HL-60/S4 treated with phorbol 12-myristate 13-acetate at 8.2 ng/mL for 4 days and 3 days (cell line): ENCODE measurements around the gene KLHL40.

Experiments
- in situ Hi-C: fragments of 300-500 bp; cut with MboI; formaldehyde crosslinking; loops from 2 replicates; pipeline ENCODE4 v1.15.0; 2022; ENCODE audit warnings: low sequenced_read_pairs

The KLHL40 gene, protein sequence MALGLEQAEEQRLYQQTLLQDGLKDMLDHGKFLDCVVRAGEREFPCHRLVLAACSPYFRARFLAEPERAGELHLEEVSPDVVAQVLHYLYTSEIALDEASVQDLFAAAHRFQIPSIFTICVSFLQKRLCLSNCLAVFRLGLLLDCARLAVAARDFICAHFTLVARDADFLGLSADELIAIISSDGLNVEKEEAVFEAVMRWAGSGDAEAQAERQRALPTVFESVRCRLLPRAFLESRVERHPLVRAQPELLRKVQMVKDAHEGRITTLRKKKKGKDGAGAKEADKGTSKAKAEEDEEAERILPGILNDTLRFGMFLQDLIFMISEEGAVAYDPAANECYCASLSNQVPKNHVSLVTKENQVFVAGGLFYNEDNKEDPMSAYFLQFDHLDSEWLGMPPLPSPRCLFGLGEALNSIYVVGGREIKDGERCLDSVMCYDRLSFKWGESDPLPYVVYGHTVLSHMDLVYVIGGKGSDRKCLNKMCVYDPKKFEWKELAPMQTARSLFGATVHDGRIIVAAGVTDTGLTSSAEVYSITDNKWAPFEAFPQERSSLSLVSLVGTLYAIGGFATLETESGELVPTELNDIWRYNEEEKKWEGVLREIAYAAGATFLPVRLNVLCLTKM

DNA sequence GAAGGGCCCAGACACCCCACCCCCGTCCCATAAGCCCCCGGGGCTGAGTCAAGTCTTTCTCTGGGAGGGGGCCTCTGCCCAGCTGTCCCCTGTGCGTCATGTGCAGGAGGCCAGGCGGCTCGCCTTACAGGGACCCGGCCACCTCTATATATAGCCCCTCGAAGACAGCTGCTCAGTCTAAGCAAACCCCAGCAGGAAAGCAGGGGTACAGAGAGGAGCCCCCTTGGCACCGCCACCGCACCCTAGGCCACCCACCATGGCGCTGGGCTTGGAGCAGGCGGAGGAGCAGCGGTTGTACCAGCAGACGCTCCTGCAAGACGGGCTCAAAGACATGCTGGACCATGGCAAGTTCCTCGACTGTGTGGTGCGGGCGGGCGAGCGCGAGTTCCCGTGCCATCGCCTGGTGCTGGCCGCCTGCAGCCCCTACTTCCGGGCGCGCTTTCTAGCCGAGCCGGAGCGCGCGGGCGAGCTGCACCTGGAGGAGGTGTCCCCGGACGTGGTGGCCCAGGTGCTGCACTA is at the start of gene KLHL40:
Gene KLHL40 (plus strand): TSS at position 175 of the 519 bp plus-strand sequence. CDS start 82 bp downstream, at position 257.
- in situ Hi-C loops = no loop called here

DNA sequence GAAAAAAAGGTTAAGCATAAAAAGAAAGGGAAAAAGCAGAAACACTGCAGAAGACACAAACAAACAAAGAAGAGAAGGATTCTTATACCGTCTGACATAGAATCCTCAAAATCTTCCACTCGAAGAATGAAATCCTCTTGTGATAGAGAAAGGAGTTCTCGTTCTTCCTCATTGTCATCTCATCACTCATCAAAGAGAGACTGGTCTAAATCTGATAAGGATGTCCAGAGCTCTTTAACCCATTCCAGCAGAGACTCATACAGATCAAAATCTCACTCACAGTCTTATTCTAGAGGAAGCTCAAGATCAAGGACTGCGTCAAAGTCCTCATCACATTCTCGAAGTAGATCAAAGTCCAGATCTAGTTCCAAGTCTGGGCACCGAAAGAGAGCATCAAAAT is 48.3 kb upstream of the KLHL40 start:
- in situ Hi-C loops = no loop called here

DNA sequence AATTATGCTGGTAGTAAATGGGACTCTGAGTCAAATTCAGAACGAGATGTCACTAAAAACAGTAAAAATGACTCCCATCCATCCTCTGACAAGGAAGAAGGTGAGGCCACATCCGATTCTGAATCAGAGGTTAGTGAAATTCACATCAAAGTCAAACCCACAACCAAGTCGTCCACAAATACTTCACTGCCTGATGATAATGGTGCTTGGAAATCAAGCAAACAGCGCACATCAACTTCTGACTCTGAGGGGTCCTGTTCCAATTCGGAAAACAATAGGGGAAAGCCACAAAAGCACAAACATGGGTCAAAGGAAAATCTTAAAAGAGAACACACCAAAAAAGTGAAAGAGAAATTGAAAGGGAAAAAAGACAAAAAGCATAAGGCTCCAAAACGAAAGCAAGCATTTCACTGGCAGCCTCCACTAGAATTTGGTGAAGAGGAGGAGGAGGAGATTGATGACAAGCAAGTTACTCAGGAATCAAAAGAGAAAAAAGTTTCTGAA is 46.9 kb upstream of the KLHL40 start:
- in situ Hi-C loops = no loop called here

DNA sequence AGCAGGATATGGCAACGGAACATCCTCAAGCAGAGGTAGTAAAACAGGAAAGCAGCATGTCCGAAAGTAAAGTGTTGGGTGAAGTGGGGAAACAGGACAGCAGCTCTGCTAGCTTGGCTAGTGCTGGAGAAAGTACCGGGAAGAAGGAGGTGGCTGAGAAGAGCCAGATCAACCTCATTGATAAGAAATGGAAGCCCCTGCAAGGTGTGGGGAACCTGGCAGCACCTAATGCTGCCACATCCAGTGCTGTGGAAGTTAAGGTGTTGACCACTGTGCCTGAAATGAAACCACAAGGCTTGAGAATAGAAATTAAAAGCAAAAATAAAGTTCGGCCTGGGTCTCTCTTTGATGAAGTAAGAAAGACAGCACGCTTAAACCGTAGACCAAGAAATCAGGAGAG is 46.1 kb upstream of the KLHL40 start:
- in situ Hi-C loops = no loop called here

DNA sequence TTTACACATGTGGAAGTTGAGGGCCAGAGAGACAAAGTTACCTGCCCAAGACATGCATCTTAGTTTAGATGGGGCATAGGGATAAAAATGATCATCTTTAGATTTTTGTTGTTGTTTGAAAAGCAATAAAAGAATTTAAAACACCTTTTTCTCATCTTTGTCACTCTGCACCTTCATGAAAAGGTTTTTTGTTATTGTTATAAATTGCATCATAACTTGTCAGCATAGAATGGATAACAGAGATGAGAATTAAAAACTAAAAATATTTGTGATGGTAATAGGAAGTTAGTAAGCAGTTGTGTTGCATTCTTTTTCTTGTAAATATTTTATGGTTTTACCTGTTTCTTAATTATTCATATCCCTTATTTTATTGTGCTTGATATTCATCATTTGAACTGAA is 45.2 kb upstream of the KLHL40 start:
- in situ Hi-C loops = no loop called here

DNA sequence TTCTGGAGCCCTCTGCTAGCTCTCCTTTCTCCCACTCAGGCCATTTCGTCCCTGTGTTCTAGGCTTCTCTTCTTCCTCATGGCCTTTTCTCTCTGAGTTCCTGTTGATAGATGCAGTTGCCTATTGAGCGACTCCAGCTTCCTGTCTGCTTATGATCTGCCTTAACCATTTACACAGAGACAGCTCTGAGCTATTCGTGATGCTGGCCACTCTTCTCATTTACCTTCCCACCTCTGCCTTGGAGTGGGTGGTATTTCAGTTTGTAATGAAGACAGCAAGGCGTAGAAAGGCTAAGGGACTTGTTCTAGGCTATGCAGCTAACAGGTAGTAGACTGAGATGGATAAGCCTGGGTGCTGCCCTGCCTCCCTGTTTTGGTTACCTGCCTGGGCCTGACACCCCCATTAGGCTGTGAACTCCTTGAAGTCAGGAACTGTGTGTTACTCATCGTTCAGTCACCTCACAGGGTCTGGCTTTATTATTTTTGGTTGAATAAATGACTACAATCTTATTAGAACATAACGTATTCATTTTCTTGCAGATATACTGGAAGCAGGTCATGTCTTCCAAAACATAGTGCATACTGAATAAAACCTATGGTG is 44.5 kb upstream of the KLHL40 start:
- in situ Hi-C loops = no loop called here

DNA sequence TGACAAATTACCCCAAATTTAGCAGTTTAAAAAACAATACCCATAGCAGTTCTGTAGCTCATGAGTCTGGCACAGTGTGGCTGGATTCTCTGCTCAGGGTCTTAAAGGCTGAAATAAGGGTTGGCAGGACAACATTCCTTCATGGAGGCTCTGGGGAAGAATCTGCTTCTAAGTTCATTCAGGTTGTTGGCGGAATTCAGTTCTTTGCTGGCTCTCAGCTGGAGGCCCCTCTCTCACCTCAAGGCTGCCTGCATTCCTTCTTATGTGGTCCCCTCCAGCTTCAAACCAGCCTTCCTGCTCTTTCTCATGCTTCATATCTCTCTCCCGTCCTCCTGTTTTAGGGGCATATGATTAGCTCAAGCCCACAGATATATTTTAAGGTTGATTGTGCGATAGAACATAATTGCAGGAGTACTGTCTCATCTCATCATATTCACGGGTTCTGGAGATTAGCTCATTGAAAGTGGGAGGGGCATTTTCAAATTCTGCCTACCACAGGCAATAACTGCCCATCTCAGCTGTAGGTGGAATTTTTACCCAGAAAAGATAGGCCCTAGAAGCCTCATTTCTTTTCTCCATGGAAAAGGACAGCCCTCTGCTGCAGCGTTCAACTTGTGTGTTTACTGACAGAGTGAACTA is 37.4 kb upstream of the KLHL40 start:
- in situ Hi-C loops = no loop called here

DNA sequence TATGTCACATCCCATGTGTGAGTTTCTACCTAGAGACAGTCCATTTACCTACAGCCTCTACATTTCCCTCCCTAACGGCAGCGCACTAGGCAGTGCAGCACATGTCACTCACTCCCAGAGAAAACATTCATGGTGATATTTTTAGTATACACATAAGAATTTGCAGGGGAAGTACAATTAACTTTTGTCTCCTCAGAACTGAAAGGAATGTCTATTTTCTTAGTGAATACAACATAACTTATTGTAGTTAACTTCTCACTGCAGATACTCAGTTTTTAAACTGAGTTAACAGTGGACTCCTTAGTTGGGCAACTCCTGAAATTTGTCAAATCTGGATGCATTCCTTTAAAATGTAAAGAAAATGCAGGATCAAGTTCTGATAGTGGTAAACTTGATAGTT is 36.3 kb upstream of the KLHL40 start:
- in situ Hi-C loops = no loop called here

DNA sequence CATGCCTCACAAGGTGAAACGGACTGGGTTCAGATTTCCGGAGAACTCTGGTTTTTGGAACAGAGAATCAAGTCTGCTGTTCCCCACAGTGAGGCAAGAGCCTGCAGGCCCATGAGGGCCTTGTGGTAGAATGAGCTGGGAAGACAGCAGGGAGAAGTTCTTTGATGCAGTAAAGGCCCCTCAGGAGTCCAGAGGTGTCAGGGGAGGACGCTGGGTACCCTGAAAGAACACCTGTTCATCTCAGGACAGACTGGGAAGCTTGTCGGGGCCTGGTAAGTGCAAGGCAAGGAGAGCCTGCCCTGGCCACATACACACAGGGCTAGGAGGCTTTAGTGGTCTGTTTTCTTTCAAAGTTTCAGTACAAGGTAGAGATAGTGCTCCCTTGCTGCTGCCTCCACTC is 35.6 kb upstream of the KLHL40 start:
- in situ Hi-C loops = no loop called here

DNA sequence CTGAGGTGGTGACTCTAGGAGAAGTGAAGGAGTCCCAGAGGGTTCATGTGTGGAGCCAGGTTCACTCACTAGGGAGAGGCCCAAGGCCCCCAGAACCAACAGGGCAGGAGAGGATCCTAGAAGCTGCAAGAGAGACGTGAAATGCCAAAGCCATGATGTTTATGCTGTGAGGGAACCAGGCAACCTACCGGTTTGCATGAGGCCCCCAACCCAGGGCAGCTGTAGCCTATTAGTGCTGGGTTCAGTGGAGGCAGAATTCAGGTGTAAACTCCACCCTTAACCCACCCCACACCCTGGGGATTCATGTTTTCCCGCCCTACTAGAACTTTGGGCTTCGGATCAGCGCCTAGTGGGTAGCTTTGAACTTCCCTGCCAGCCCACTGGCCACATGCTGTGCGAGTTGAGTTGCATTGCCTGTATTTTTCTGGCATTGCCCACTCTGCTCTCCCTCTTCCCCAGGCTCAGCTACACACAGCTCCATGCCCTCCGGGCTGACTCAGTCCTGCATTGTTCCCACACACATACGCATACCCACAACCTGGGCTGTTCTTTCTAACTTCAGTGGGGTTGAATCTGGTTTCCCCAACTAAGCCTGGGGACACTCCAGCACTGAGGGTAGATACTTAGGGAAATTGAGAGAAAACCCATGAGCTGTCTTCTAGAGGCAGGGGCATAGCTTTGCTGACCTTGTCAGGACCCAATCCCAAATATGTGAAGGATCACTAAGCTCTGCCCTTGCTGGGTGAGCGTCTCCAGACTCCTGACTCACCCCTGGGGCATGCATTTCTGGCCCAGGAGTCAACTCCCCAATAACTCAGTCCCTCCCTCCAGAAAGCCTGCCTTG is 33.9 kb upstream of the KLHL40 start:
- in situ Hi-C loops = no loop called here

DNA sequence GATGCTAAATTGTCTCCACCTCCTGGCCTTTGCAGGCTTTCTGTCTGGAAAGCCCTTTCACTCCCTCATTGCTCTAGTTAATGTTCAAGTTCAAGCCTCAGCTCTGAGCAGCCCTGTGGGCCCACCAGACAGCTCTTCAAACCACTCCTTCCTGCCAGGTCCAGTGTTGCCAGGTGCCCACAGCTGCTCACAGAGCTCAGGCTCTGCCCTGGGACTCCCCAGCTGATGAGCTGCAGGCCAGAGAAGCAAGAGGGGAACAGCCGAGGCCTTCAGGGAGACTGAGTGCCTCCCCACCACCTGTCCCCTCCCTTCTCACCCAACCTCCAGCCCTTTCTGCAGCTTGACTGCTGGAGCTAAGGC is 33.1 kb upstream of the KLHL40 start:
- in situ Hi-C loops = no loop called here

DNA sequence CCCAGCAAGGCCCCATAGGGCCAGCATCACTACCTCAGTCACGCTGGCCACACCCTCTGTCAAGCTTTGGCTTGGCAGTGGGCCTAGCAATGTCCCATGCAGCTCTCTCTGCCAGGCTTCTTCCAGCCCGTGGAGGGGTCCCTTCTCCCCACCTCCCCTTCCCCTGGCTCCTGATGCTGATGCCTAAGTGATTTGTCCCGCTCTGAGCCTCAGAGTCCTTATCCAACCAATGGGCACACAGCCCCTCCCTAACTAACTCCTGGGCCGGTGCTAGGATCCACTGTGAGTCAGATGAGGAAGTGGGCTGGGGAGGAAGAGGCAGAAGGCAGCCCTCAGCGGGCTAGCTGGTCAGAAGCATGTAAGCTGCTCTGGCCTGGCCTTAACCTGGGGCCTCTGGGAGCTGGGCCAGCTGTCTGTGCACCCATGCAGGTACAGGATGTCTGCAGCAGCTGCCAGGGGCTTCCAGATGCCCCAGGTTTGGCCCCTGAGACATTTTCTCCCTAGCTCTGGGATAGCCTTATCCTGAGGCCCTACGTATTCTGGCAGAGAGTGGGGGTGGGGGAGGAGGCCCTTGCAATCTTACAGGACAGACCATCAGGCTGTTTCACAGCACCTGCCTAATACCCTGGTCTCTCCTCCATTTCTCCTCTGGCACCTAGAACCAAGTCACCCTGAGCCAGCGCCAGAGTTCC is 32.6 kb upstream of the KLHL40 start:
- in situ Hi-C loops = no loop called here

DNA sequence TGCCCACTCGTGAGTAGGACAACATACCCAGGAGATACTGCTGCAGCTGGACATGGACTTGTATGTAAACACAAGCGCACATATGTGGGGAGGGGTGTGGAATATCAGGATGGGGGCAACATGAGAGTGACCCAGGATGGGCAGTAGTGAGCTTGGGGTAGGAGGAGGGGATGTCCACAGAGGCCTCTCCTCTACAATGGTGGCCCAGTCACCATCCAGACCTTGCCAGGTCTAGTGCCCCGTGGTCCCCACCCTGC is 32.1 kb upstream of the KLHL40 start:
- in situ Hi-C loops = no loop called here

DNA sequence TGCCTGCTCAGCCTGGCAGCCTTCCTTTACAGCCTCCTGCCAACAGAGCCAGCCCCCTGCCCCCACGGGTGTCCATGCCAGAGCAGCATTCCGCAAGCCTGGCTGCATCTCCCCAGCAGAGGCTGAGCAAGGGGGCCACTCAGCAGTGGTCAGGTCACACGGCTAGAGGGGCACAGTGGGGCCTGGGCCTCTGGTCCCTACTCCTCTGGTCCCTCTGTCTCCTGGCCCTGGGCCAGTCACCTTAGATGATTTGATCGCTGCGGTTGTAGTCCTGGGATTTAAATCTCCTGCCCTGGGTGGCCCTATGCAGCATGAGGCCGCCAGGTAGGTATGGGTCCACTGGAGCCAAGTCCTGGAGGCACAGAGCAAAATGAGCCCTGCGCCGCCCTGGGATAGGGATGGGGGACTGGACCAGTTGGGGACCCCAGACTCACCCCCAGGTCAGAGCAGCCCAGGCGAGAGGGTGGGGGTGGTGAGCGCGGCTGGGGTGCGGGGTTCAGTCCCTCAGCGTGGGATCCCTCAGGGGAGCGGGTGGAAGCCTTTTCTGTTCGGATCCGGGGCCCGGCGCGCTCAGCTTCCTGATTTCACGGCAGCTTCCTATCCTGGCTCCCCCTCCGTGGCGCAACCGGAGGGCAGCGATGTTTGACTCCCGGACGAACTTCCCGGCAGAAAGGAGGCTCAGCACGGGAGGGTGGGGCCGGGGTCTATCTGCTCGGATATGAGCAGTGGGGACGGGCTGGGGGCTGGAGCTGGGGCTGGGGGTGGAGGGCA is 31.6 kb upstream of the KLHL40 start, which contains the start of gene ZBTB47:
Gene ZBTB47 (plus strand): TSS at position 138 of the 771 bp plus-strand sequence. CDS start 4,659 bp downstream, outside the sequence.
- in situ Hi-C loops = no loop called here

DNA sequence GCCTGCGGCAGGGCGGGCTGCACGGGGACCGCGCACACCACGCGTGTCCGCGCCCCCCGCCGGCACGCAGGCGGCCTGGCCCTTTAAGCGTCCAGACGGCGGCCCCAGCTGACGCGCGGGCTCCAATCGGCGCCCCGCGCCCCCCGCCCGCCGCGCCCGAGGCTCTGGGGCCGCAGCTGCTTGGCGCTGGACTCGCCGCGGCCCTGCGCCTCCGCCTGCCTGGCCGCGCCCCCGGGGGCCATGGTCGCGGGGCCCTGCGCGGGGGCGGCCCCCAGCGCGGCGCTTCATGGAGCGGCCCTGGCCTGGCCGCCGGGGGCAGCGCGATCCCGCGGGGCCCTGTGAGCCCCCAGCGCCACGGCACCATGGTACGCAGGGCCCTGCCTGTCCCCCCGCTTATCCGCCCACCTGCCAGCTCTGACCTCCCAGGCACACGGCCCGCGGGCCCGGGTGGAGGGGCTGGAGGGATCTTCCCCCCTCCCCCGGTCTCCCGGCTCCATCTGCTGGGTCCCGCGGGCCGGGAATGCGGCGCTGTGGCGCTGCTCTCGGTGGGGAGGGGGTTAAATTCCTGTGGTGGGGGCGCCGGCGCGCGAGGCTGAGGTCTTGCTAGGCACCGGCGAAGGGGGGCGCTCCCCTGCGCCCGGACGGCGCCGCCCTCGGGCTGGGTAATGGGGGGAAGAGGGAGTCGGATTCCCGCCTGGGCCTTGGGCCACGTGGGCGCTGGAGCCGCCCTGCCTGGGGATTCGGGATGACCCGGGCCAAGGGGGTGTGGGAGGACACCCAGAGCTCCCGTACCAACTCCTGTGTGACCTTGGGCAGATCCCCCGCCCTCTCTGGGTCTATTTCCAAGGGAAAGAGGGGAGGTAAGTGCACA is 30.8 kb upstream of the KLHL40 start:
- in situ Hi-C loops = no loop called here

DNA sequence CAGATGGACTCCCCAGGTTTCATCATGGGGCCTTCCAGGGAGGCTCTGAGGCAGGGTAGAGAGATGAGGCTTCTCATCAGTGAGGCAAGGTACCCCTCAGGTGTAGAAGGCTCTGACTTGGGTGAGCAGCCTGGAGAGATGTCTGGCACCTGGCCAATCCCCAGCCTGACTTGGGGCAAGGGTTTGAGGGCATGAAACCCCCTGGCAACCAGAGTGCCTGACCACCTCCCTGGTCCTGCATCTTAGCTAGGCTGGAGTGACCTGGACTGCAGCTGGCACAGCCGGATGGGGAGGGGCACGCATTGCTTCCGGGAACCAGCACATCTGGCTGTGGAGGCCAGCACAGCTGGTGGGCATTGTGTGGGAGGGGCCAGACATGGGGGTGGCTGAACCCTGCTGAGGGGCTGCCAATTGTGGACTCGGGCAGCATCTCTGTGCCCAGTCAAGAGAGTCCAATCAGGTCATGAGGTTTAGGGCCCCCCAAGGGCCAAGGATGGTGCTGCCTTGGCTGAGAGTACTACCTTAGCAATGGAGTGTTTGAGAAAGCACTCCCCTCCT is 29.9 kb upstream of the KLHL40 start:
- in situ Hi-C loops = no loop called here

DNA sequence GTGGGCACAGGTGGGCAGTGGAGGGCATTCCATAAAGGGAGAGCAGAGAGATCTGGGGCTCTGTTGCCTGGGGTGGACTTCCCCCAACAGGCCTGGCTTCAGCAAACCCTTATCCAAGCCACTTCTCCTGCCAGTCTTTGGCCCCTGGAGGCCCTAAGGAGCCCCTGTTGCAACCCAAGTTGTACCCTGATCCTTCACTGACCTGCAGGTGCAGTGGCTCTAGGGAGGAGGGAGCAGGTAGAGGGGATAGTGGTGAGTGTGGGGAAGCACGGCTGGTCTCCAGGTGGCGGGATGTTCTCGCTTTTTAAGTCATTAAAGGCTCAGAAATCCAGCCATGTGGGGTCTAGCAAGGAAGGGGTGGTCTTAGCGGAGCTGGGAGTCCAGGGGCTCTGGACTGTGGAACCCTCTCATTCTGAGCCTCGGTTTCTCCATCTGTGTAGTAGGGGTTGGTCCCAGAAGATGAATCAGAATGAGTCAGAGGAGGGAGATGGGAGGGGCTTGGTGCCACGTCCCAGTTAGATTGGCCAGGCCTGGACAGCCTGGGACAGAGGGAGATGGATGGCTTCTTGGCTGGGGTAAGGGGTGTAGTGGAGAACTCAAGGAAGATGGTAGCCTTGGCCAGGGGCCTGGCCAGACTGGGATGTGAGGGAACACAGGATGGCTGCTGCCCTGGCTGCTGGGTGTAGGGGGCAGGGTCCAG is 29.2 kb upstream of the KLHL40 start:
- in situ Hi-C loops = no loop called here
